HG03469 (cell line): ENCODE data around the gene CENPO.

Experiments used
- ATAC-seq: cut with Tn5 transposase; IDR thresholded peaks from one replicate; pipeline ENCODE4 v1.9.1; 2021; ENCODE audit warnings: mild to moderate bottlenecking, moderate library complexity, moderate number of reproducible peaks; ENCODE audit not compliant: unreplicated experiment

Gene CENPO

GRCh38 chr2:24836206-24836605 lies 43.0 kb downstream of the CENPO start:
- no peak for ATAC-seq

DNA sequence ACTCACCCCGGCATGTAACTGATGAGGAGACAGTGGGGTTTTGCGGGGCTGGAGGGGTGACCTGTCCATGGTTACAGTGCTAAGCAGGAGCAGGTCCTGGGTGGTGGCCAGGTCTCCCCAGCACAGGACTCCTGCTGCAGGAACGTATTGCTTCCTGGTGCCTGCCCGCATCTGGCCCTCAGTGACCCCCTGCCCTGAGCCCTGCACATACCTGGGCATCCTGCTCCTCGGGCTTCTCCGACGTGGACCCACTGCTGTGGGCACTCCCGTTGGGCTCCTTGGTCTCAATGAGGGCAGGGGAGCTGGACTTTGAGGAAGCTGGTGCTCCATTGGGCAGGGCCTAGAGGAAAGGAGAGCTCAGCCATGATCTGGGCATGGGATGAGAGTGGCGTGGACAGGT lies 43.5 kb downstream of the CENPO start:
- no peak for ATAC-seq

DNA sequence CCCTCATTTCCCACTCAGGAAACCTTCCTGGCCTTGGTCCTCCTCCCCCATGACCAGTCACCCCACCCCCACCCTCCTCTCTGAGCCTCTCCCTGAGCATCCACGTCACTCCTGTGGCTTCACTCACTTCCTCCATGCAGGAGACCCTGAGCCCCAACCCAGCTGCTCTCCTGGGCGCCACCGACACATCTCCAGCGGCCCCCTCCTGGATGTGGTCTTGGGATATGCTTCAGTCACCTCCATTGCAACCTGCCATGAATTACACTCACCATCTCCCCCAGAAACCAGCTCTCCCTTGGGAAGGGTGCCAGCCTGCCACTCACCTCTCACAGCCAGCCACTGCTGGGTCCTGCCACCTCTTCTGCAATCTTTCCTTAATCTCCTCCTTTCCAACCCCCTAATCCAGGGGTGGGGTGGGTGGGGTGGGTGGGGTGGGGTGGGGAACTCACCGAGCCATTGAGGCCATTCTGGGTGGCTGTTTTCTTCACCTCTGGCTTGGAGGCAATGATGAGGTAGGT lies 44.8 kb downstream of the CENPO start:
- no peak for ATAC-seq

DNA sequence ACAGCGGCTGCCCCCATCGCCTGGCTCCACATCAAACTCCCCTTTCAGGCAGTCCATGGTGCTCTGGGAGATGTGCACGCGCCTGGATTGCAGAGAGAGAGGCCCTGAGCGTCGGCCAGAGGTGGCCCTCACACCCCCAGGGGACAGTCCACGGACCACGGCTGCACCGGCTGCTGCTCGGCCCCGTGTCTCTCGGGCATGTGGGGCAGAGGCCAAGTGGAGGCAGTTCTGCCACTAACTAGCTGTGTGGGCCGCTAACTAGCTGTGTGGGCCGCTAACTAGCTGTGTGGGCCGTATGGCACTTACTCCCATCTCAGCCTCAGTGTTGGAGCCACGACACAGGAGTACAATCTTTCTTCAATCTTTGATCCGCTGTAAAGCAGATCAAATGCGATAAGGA lies 45.3 kb downstream of the CENPO start:
- ATAC-seq: no peak

DNA sequence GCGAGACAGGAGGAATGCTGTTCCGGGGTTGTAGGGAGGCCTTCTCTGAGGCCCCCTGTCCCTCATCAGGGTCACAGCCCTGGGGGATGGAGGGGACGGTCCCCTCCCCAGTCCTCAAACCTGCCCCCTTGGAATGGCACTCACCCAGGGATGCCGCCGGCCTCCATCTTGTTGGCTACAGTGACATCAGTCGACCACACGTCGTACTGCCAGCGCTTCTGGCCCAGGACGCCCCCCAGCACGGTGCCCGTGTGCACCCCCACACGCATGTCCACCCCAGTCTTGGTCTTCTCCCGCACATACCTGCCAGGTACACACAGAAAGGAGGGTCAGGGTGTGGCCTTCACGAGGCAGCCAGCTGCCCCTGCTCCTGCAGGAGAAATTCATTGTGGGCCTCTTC lies 46.5 kb downstream of the CENPO start:
- no peak for ATAC-seq

DNA sequence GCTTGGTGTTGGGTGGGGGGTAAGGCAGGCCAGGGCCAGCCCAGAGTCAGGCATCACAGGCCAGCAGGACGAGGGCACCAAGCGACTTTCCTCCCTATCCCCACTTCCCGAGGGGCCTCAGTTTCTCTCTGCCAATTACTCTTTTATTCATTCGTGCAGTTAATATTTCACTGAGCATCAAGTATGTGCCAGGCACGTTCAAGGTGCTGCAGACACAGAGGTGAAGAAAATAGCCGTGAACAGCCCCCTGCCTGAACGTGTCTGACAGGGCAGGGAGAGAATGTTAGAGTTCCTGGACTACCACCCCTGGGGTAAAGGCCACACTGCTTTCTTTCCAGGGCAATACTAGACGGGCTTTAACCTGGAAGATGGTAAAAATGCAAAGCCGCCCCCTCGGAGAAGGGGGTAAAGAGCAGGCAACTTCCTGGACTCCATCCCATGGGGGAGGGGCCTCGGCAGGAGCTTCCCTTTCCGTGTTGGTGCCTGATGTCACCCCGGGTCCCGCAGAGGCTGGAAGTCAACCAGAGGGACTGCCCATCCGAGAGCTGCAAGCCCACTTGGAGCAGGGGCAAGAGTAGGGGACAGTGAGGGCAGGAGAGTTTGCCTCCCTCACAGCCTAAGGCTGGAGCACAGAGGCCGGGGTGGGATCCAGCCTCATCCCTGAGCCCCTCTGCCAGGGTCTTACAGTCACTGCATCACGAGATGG lies 47.1 kb downstream of the CENPO start:
- no peak for ATAC-seq

DNA sequence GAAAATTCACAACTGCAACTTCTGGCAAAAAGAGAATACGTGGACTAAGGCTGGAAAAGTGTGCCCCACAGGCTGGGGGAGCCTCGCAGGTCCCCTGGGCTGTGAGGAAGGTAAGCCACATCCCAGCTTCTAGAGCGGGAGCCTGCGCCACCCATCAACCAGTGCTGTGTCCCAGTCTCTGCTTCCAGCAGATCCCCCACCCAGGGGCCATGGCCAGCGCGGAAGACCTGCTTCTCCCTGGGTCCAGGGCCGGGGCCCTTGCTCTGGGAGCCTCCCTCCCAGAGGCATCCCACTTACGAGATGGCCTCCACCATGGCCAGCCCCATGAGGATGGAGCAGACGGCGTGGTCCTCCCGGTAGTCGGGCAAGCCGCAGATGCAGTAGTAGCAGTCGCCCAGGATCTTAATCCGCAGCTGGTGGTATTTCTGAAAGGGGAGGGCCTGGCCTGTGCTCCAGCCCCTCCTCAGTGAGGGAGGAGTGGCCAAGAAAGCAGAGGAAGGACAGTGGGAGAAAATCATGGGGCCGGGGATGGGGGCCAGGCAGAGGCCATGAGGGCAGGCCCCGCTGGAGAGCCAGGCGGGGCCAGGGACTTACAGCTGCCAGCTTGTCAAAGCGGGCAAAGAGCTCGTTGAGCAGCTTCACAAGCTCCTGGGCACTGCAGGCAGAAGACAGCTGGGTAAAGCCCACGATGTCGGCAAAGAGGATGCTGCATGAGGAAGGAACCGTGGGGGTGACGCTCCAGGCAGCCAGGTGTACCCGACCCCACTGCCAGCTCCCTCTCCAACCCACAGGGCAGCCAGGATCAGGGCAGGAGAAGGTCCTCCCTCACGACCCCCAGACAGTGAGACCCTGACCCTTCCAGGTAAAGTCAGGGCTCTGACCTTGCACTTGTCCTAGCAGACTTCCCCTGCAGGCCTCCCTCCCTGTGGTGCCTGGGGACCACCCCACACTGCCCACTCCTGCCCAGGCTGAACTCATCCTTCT lies 48.0 kb downstream of the CENPO start:
- no peak for ATAC-seq

- ATAC-seq: no peak
Measured at GRCh38 chr2:24842081-24843050, 49.1 kb downstream of the CENPO start.

DNA sequence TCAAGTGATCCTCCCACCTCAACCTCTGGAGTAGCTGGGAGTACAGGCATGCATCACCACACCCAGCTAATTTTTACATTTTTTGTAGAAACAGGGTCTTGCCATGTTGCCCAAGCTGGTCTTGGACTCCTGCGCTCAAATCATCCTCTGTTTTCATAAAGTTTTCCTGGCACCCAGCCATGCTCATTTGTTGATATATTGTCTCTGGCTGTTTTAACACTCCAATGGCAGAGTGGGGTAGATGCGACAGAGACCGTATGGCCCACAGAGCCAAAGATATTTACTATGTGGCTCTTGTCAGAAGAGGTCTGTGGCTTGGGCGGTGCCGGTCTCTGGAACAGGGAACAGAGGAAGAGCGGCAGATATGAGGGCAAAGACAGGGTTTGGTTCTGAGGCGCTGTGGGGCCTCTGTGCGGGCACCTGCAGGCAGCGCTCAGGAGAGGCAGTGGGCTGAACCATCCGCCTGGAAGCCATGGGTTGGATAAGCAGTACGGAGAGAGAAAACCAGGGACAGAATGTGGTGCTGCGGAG lies 50.2 kb downstream of the CENPO start:
- ATAC-seq: no peak

GRCh38 chr2:24844023-24844685 lies 50.9 kb downstream of the CENPO start:
- ATAC-seq: no peak

- no peak for ATAC-seq
Measured at GRCh38 chr2:24845691-24846090, 52.5 kb downstream of the CENPO start.

DNA sequence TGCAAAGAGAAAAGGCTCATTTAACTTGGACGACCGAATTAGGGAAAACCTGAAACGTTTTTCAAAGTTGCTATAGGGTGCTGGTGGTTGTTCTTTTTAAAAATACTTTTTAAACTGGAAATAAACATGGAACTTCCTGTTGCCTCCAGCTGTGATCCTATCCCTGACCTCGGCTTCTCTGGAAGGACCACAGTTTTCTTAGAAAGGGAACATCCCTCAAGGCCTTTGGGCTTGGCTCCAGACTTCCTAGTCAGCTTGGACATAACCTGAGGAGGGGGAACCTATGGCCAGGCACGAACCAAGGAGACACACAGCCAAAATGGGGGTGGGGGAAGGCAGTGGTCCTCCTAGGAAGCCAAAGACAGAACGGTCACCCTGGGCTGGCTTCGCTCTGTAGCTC lies 57.7 kb downstream of the CENPO start:
- no peak for ATAC-seq

DNA sequence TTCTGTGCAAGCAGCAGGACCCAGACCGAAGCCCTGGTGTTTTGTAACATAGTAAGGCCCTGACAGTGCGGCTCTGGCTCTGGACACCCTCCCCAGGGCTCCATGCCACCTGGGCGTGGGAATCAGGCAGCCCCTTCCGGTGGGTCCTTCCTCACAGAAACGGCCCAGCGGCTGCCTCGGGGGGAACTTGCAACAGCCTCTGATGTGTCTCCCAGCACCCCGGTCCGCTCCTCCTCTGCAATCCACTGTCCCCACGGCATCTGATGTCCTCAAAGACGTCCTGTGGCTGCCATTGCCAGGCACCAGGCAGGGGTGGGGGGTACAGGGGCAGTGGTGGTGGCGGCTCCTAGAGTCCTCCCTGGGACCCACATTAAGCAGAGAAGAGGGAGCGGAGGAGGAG lies 58.8 kb downstream of the CENPO start:
- no peak for ATAC-seq

DNA sequence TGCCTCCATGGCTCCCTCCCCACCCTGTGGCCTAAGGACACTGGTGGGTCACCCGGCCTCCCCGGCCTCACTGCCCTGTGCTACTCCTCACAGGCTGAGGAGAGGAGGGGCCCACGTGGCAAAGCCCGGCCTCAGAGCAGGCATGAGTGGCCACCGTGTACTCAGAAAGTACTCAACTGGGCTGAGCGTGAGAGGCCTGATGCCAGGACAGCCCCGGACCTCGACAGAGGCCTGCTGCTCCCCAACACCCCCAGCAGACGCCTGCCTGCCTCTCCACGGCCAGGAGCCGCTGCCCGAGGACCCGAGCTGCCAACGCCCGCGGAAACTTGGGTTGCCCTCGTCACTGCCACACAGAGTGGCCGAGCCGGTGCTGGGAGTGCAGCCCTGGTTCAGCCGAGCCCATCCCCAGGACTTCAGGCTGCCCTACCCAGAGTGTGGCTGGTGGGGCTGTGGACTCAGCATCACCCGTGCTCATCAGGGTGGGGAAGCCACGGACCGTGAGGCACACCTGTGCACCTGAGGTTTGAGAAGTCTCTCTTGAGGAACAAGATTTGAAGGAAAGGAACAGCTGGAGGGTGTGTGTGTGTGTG lies 59.3 kb downstream of the CENPO start:
- ATAC-seq: no peak

- no peak for ATAC-seq
Measured at GRCh38 chr2:24853046-24853445, 59.8 kb downstream of the CENPO start.

DNA sequence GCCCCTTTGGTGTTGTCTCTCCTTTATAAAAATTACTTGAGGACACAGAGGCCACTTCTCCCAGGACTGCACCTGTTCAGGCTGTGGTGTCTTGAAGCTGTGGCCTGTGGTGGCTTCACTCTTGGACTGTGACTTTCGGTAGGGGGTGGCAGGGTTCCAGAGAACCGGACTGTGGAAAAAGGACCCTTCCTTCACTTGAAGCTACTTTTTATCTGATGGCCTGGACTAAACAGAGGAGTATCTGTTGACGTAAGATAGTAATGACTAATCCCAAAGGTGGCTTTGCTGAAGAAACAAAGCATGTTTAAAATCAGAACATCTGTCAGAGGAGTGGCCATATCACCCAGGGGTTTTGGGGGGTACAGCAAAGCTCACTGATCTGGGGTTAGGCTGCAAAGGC lies 60.8 kb downstream of the CENPO start:
- no peak for ATAC-seq

- no peak for ATAC-seq
Measured at GRCh38 chr2:24855022-24855622, 61.9 kb downstream of the CENPO start.

DNA sequence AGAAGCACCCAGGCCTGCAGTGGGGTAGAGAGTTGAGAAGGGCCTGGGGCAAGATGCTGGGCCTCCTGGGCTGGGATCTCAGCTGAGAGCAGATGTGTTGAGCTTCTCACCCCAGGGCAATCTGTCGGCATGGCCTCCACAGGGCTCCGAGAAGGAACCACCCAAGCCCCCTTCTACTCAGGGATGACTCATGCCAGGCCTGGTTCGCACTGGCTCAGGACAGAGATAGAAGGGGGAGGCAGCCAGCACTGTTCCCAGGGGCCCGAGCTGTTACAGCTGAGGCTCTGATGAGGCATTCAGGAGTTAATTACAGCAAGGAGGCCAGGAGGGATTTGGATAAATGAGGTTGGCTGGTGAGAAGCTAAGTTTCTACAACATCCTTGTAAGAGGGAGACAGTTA lies 62.5 kb downstream of the CENPO start:
- no peak for ATAC-seq

- ATAC-seq: no peak
Measured at GRCh38 chr2:24856791-24857211, 63.6 kb downstream of the CENPO start.
